ENCODE measurements around the gene TPO.

Gene TPO

DNA sequence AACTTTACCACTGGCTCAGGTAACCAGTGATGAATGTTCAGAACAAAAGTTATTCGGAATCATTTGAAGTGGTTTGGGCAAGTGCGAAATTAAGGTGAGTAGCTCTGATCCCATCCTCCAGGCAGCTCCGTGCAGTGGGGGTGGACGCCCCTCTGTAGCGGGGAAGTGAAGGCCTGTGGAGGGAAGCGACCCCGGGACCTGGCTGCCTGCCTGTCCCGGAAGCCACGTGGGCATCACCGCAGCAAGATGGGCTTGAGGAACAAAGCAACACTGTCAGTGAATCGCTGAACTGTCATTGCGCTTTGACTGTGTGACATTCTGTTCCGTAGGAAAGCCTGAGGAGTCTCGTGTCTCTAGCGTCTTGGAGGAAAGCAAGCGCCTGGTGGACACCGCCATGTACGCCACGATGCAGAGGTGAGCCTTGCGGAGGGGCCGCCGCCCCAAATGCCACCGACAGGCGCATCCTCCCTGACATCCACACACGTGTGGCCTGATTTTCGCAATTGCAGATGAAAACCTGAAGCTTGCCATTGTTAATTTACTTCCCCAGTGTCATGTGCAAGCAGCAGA, 9.5 kb downstream of the TPO start:
- Histone ChIP-seq H3K27me3 (ENCODE audit: insufficient read depth, low read length) (no peaks in the 10 kb centered on the region), H3K36me3 (ENCODE audit: insufficient read depth, low read length) (no peaks in the 10 kb centered on the region), H3K4me3 (ENCODE audit: low read depth, low read length) (no peak overlapping the region), H2AFZ (ENCODE audit: low read length, unreplicated experiment) (no peak overlapping the region), H3K27ac (ENCODE audit: low read depth, low read length) (no peak overlapping the region), H3K4me1 (ENCODE audit: control insufficient read depth, insufficient read depth, low read length, unreplicated experiment) (no peaks in the 10 kb centered on the region), H3K79me2 (ENCODE audit: control insufficient read depth, insufficient read depth, low read length, unreplicated experiment) (no peaks in the 10 kb centered on the region)

DNA sequence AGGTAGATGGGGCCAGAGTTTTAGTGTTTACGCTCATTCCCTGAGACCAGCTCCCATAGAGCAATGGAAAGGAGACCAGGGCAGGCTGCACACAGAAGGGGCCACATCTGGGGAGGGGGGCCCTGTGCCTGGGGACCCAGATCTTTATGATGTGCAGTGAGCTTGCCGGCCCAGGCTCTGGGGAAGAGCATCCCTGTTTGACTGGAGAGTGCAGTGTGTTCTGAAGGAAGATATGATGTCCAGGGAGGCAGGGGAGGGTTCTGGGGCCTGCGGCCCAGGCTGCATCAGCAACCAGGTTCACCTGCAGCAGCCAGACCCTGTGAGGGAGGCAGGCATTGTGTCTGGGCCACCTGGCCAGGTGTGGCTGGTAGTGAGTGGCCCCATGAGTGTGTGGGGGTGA, 13.8 kb downstream of the TPO start:
- Histone ChIP-seq H3K27ac (ENCODE audit: low read depth, low read length) (no peak overlapping the region), H3K27me3 (ENCODE audit: insufficient read depth, low read length) (no peaks in the 10 kb centered on the region), H3K79me2 (ENCODE audit: control insufficient read depth, insufficient read depth, low read length, unreplicated experiment) (no peaks in the 10 kb centered on the region), H3K4me3 (ENCODE audit: low read depth, low read length) (no peak overlapping the region), H3K4me1 (ENCODE audit: control insufficient read depth, insufficient read depth, low read length, unreplicated experiment) (no peaks in the 10 kb centered on the region), H3K36me3 (ENCODE audit: insufficient read depth, low read length) (no peaks in the 10 kb centered on the region), H2AFZ (ENCODE audit: low read length, unreplicated experiment) (no peak overlapping the region)

DNA sequence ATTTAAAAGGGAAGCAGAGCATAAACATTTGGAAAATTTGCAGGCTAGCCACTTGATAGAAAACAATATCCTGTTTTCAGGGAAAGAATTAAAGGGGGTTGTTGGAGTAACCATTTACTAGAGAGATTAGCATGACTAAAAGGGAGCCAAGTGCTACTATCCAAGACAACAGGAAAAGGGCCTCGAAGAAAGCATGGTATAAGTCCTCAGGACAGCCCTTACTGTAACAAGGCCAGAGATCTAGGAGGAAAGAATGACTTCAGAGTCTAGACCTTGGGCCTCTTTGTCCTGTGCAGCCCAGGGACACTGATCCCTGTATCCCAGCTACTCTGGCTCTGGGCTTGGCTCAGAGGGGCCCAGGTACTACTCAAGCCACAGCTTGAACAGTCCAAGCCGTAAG, 16.6 kb downstream of the TPO start:
- Histone ChIP-seq H3K36me3 (ENCODE audit: insufficient read depth, low read length) (no peaks in the 10 kb centered on the region), H3K4me3 (ENCODE audit: low read depth, low read length) (no peak overlapping the region), H3K4me1 (ENCODE audit: control insufficient read depth, insufficient read depth, low read length, unreplicated experiment) (no peaks in the 10 kb centered on the region), H3K27me3 (ENCODE audit: insufficient read depth, low read length) (no peaks in the 10 kb centered on the region), H2AFZ (ENCODE audit: low read length, unreplicated experiment) (no peak overlapping the region), H3K27ac (ENCODE audit: low read depth, low read length) (no peak overlapping the region), H3K79me2 (ENCODE audit: control insufficient read depth, insufficient read depth, low read length, unreplicated experiment) (no peaks in the 10 kb centered on the region)

DNA sequence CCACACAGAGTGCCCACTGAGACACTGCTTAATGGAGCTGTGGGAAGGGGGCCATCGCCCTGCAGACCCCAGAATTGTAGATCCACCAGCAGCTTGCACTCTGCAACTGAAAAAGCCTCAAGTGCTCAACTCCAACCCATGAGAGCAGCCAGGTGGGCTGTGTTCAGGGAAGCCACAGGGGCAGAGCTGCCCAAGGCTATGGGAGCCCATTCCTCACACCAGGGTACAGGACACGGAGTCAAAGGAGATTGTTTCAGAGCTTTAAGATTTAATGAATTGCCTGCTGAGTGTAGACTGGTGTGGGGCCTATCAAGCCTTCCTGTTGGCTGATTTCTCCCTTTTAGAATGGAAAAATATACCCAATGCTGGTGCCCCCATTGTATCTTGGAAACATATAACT, 17.2 kb downstream of the TPO start:
- Histone ChIP-seq H3K79me2 (ENCODE audit: control insufficient read depth, insufficient read depth, low read length, unreplicated experiment) (no peaks in the 10 kb centered on the region), H3K27me3 (ENCODE audit: insufficient read depth, low read length) (no peaks in the 10 kb centered on the region), H3K4me3 (ENCODE audit: low read depth, low read length) (no peak overlapping the region), H3K27ac (ENCODE audit: low read depth, low read length) (no peak overlapping the region), H3K4me1 (ENCODE audit: control insufficient read depth, insufficient read depth, low read length, unreplicated experiment) (no peaks in the 10 kb centered on the region), H3K36me3 (ENCODE audit: insufficient read depth, low read length) (no peaks in the 10 kb centered on the region), H2AFZ (ENCODE audit: low read length, unreplicated experiment) (no peak overlapping the region)

DNA sequence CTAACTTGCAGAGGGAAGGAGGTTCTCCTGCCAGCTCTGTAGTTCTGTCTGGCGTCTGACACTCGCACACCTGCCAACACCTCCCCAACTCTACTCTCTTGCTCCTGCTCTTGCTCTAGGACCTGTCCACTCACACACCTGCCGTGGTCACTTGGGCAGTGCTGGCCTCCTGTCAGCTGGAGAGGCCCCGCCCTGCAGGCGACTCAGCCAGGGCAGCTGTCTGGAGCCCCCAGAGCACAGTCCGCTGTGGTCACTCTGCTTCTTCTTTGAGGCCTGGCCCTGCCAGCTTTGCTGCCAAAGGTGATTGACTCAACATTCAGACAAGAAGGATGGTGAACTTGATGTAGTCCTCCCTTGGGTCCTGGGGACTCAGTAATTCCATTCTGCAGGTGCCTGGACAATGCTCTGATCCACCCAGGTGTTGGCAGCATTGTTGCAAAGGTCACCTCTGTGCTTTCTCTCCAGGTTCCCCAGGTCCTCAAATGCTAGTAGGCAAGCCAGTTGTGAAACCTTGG, 18.7 kb downstream of the TPO start:
- no peak overlapping the region for H3K4me3 ChIP-seq (ENCODE audit: low read depth, low read length)
- H3K27me3 ChIP-seq (ENCODE audit: insufficient read depth, low read length), result no peaks in the 10 kb centered on the region
- no peak overlapping the region for H2AFZ ChIP-seq (ENCODE audit: low read length, unreplicated experiment)
- no peak overlapping the region for H3K27ac ChIP-seq (ENCODE audit: low read depth, low read length)
- H3K79me2 ChIP-seq (ENCODE audit: control insufficient read depth, insufficient read depth, low read length, unreplicated experiment), result no peaks in the 10 kb centered on the region
- H3K36me3 ChIP-seq (ENCODE audit: insufficient read depth, low read length), result no peaks in the 10 kb centered on the region
- no peaks in the 10 kb centered on the region for H3K4me1 ChIP-seq (ENCODE audit: control insufficient read depth, insufficient read depth, low read length, unreplicated experiment)

DNA sequence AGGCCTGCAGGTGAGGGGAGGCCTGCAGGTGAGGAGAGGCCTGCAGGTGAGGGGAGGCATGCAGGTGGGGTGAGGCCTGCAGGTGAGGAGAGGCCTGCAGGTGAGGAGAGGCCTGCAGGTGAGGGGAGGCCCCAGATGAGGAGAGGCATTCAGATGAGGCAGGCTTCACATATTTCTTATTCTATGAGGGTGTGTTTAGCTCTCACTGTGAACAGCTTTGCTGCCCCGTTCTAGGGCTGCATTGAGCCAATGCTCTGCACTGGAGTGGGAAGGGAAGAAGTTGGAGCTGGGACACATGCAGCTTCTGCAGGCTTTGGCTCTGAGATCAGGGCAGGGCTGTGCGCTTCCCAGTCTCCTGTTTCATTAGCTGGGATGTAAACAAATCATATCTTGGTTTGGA, 19.5 kb downstream of the TPO start:
- no peak overlapping the region for H2AFZ ChIP-seq (ENCODE audit: low read length, unreplicated experiment)
- no peak overlapping the region for H3K27ac ChIP-seq (ENCODE audit: low read depth, low read length)
- H3K4me1 ChIP-seq (ENCODE audit: control insufficient read depth, insufficient read depth, low read length, unreplicated experiment), result no peaks in the 10 kb centered on the region
- no peaks in the 10 kb centered on the region for H3K36me3 ChIP-seq (ENCODE audit: insufficient read depth, low read length)
- H3K79me2 ChIP-seq (ENCODE audit: control insufficient read depth, insufficient read depth, low read length, unreplicated experiment), result no peaks in the 10 kb centered on the region
- no peak overlapping the region for H3K4me3 ChIP-seq (ENCODE audit: low read depth, low read length)
- no peaks in the 10 kb centered on the region for H3K27me3 ChIP-seq (ENCODE audit: insufficient read depth, low read length)

DNA sequence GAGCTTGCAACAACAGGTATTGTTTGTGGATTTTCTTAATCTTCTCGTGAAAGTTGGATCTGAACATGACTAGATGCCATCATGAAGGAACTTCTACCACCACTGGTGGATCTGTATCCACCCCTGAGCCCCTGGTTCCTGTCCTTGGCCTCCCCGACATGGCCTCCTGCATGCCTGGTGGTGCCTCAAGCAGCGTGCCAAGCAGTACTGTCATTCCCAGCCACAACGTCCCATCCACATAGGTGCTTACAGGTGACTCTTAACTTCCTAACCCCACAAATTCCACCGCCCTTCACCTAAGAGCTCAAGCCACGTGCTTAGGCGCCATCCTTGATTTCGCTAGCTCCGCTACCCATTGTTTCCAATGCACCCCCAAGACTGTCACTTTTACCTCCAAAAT, 23.1 kb downstream of the TPO start:
- Histone ChIP-seq H2AFZ (ENCODE audit: low read length, unreplicated experiment) (no peak overlapping the region), H3K4me3 (ENCODE audit: low read depth, low read length) (no peak overlapping the region), H3K79me2 (ENCODE audit: control insufficient read depth, insufficient read depth, low read length, unreplicated experiment) (no peaks in the 10 kb centered on the region), H3K4me1 (ENCODE audit: control insufficient read depth, insufficient read depth, low read length, unreplicated experiment) (no peaks in the 10 kb centered on the region), H3K27ac (ENCODE audit: low read depth, low read length) (no peak overlapping the region), H3K27me3 (ENCODE audit: insufficient read depth, low read length) (no peaks in the 10 kb centered on the region), H3K36me3 (ENCODE audit: insufficient read depth, low read length) (no peaks in the 10 kb centered on the region)

DNA sequence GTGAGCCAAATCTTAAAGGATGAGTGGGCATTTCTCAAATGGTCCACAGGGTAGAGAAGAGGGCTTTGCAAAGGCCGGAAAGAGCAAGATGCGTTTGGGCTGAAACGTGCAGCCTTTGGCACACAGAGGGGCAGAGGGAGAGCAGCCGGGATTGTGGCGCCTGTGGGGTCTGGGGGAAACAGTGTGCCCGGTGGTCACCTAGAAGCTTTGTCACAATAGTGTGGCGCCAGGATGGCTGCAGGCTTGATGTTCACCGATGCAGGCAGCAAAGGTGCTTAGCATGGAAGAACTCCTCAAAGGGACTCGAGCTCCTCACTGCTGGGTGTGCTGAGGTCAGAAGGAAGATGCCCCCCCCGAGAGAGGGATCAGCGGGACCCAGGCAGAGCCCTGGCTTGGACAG, 23.8 kb downstream of the TPO start:
- no peak overlapping the region for H3K27ac ChIP-seq (ENCODE audit: low read depth, low read length)
- H3K36me3 ChIP-seq (ENCODE audit: insufficient read depth, low read length), result no peaks in the 10 kb centered on the region
- H3K27me3 ChIP-seq (ENCODE audit: insufficient read depth, low read length), result no peaks in the 10 kb centered on the region
- H3K4me1 ChIP-seq (ENCODE audit: control insufficient read depth, insufficient read depth, low read length, unreplicated experiment), result no peaks in the 10 kb centered on the region
- no peak overlapping the region for H3K4me3 ChIP-seq (ENCODE audit: low read depth, low read length)
- no peak overlapping the region for H2AFZ ChIP-seq (ENCODE audit: low read length, unreplicated experiment)
- H3K79me2 ChIP-seq (ENCODE audit: control insufficient read depth, insufficient read depth, low read length, unreplicated experiment), result no peaks in the 10 kb centered on the region

DNA sequence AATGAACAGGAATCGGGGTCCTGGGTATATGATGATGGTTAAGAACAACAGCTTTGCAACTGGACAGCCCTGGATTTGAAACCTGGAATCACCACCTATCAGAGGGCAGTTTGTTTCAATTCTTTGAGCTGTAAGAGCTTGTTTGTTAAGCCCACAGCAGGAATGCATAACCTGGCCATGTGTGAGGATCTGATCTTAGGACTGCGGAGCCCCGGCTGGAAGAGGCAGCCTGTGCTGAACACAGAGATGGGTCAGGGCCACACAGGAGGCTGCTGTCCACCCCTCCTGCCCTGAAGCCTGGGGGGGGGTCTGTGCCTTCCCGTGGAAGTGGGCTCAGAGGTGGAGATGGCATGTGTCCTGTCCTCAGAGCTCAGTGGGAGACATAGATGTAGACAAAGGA, 24.3 kb downstream of the TPO start:
- no peak overlapping the region for H3K4me3 ChIP-seq (ENCODE audit: low read depth, low read length)

DNA sequence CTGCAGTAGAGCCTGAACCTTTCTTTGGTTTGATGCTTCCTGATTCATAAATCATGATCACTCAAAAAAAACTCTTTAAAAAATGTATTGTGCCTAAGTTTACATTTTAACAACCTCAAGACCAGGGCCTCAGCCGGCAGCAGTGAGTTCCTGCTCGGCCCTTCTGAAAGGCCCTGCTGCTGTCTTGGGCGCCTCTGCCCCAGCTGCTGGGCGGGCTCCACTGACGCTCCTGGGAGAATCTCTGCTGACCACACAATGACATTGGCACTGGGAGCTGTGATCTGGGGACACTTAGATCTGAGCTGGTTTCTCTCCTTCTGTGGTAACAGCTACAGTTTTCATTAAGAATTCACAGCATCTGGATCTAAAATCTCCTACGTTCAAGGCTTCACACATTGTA, 25.7 kb downstream of the TPO start:
- no peaks in the 10 kb centered on the region for H3K4me1 ChIP-seq (ENCODE audit: control insufficient read depth, insufficient read depth, low read length, unreplicated experiment)
- no peaks in the 10 kb centered on the region for H3K79me2 ChIP-seq (ENCODE audit: control insufficient read depth, insufficient read depth, low read length, unreplicated experiment)
- H3K27me3 ChIP-seq (ENCODE audit: insufficient read depth, low read length), result no peaks in the 10 kb centered on the region
- no peak overlapping the region for H2AFZ ChIP-seq (ENCODE audit: low read length, unreplicated experiment)
- H3K4me3 ChIP-seq (ENCODE audit: low read depth, low read length), result no peak overlapping the region
- H3K36me3 ChIP-seq (ENCODE audit: insufficient read depth, low read length), result no peaks in the 10 kb centered on the region
- no peak overlapping the region for H3K27ac ChIP-seq (ENCODE audit: low read depth, low read length)

More for the DNA sequence above, 24.3 kb downstream of the TPO start:
- H3K36me3 ChIP-seq (ENCODE audit: insufficient read depth, low read length), result no peaks in the 10 kb centered on the region
- no peak overlapping the region for H3K27ac ChIP-seq (ENCODE audit: low read depth, low read length)
- no peaks in the 10 kb centered on the region for H3K27me3 ChIP-seq (ENCODE audit: insufficient read depth, low read length)
- no peaks in the 10 kb centered on the region for H3K79me2 ChIP-seq (ENCODE audit: control insufficient read depth, insufficient read depth, low read length, unreplicated experiment)
- H2AFZ ChIP-seq (ENCODE audit: low read length, unreplicated experiment), result no peak overlapping the region
- H3K4me1 ChIP-seq (ENCODE audit: control insufficient read depth, insufficient read depth, low read length, unreplicated experiment), result no peaks in the 10 kb centered on the region

DNA sequence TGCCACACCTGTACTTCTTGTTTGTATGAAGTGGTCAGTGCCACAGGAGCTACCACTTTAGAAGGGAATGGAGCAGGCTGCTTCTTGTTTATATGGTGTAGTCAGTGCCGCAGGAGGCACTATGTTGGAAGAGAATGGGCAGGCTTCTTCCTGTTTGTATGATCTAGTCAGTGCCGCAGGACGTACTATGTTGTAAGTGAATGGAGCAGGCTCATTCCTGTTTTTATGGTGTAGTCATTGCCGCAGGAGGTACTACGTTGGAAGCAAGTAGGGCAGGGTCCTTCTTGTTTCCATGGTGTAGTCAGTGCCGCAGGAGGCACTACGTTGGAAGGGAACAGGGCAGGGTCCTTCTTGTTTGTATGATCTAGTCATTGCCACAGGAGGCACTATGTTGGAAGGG, 27.3 kb downstream of the TPO start:
- no peaks in the 10 kb centered on the region for H3K79me2 ChIP-seq (ENCODE audit: control insufficient read depth, insufficient read depth, low read length, unreplicated experiment)
- H3K4me3 ChIP-seq (ENCODE audit: low read depth, low read length), result no peak overlapping the region
- H3K27me3 ChIP-seq (ENCODE audit: insufficient read depth, low read length), result no peaks in the 10 kb centered on the region
- no peaks in the 10 kb centered on the region for H3K4me1 ChIP-seq (ENCODE audit: control insufficient read depth, insufficient read depth, low read length, unreplicated experiment)
- H2AFZ ChIP-seq (ENCODE audit: low read length, unreplicated experiment), result no peak overlapping the region
- no peak overlapping the region for H3K27ac ChIP-seq (ENCODE audit: low read depth, low read length)
- no peaks in the 10 kb centered on the region for H3K36me3 ChIP-seq (ENCODE audit: insufficient read depth, low read length)

All from ACC112 (cell line).